Testis (tissue), 2 donors: ENCODE data around the gene CKLF.

ENCODE experiments used
- POLR2A ChIP-seq: fragments of 450-650 bp; IDR thresholded peaks from one replicate; pipeline ENCODE4 v1.6.1; 2017; ENCODE audit warnings: antibody characterized with exemption, mild to moderate bottlenecking, moderate library complexity
- TF ChIP-seq, protein P1 (sequence below), 3 experiments: fragments of 450-650 bp in 2 of 3; fragments of 200-600 bp in 1 of 3; sonication (generic) in 1 of 3; IDR thresholded peaks; one replicate each; pipeline ENCODE4 v1.5.1; 2016 to 2019; ENCODE audit warnings: antibody characterized with exemption in 3 of 3, mild to moderate bottlenecking in 2 of 3, moderate library complexity in 1 of 3

DNA sequence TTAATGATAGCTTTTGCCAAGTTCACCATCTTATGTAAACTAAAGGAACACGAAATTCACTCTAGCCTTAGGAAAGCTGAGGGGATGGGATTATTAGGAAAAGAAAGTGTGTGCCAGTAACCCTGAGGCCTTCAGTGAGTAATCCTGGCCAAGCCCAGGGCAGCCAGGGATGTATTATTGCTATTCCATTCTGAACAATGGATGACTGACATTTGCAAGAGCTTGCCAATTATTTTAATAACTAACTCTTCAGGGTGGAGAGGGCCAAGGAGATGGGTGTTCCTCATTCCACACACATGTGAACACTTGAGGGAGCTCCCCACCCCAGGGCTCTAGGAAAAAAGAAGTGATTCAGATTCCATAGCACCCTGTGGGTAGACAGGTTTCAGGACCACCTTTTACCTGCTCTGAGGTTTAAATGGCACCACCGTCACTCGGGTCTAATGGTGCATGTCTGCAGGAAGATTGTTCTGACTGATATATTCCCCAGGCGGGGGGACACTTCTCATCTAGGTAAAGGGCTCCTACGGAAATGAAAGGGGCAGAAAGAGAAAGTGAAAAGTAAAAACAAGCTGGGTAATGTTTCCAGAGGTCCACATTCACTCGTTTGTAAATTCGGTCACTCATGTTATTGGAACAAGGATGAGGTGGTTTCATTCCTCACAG is 44.0 kb upstream of the CKLF start:
- TF ChIP-seq, protein P1, sequence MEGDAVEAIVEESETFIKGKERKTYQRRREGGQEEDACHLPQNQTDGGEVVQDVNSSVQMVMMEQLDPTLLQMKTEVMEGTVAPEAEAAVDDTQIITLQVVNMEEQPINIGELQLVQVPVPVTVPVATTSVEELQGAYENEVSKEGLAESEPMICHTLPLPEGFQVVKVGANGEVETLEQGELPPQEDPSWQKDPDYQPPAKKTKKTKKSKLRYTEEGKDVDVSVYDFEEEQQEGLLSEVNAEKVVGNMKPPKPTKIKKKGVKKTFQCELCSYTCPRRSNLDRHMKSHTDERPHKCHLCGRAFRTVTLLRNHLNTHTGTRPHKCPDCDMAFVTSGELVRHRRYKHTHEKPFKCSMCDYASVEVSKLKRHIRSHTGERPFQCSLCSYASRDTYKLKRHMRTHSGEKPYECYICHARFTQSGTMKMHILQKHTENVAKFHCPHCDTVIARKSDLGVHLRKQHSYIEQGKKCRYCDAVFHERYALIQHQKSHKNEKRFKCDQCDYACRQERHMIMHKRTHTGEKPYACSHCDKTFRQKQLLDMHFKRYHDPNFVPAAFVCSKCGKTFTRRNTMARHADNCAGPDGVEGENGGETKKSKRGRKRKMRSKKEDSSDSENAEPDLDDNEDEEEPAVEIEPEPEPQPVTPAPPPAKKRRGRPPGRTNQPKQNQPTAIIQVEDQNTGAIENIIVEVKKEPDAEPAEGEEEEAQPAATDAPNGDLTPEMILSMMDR (IDR thresholded peaks at IDR 0.05) = no peak
- TF ChIP-seq POLR2A = no peak
